ENCODE results near the gene ZNF385B.
"Not testable (repeated sequence)": the region's sequence is repeated elsewhere in the genome, so short reads cannot be mapped to it uniquely, and the experiment has no call there.

ZNF385B gene

GRCh38 chr2:179861416-179862067 lies at the start of gene ZNF385B:
Gene ZNF385B (minus strand): TSS chr2:179861612.
- no peak for DNase-seq

DNA sequence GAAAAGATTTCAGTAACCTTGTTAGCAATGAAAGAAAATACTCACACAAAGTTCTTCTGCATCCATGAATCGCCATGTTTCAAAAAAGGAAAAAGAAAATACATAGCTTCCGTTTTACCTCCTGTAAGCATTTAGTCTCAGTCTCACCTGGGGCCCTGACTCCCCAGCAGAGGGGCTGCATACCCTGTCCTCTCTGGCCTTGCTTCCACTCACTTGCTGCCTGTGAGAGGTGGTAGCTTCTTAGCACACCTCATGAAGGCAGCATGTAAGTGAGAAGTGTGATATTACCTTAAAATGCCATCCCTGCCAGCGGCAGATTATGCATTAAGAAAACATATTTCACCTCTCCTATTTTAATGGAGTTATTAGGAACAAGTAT lies 49.3 kb upstream of the ZNF385B start:
- DNase-seq, result no peak

- no peak for DNase-seq
These were observed 48.7 kb upstream of the ZNF385B start for GRCh38 chr2:179909845-179910734.

- DNase-seq, result no peak
These were observed 39.2 kb upstream of the ZNF385B start for GRCh38 chr2:179900655-179901054.

- no peak for DNase-seq
These were observed 38.3 kb upstream of the ZNF385B start for GRCh38 chr2:179899666-179900065.

DNA sequence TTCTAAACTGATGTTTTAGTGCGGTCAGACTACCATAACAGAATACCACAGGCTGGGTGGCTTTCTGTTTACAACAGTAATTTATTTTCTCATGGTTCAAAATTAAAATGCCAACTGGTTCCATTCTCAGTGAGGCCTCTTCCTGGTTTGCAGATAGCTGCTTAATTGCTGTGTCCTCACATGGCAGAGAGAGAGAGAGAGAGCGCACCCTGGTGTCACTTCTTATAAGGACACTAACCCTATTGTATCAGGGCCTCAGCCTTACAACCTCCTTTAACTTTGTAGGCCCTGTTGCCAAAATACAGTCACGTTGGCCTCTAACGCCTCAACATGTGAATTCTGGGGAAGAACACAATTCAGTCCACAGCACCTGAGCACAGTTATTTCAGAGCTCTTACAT lies 37.5 kb upstream of the ZNF385B start:
- DNase-seq, result no peak

- DNase-seq, result no peak
These were observed 32.2 kb upstream of the ZNF385B start for GRCh38 chr2:179893616-179894015.

GRCh38 chr2:179891237-179891636 lies 29.8 kb upstream of the ZNF385B start:
- DNase-seq, result no peak

- DNase-seq, result no peak
These were observed 29.3 kb upstream of the ZNF385B start for GRCh38 chr2:179890666-179891065.

- not testable (repeated sequence) for DNase-seq
These were observed 27.2 kb upstream of the ZNF385B start for GRCh38 chr2:179888642-179889041.

- DNase-seq, result no peak
These were observed 22.8 kb upstream of the ZNF385B start for GRCh38 chr2:179884193-179884592.

DNA sequence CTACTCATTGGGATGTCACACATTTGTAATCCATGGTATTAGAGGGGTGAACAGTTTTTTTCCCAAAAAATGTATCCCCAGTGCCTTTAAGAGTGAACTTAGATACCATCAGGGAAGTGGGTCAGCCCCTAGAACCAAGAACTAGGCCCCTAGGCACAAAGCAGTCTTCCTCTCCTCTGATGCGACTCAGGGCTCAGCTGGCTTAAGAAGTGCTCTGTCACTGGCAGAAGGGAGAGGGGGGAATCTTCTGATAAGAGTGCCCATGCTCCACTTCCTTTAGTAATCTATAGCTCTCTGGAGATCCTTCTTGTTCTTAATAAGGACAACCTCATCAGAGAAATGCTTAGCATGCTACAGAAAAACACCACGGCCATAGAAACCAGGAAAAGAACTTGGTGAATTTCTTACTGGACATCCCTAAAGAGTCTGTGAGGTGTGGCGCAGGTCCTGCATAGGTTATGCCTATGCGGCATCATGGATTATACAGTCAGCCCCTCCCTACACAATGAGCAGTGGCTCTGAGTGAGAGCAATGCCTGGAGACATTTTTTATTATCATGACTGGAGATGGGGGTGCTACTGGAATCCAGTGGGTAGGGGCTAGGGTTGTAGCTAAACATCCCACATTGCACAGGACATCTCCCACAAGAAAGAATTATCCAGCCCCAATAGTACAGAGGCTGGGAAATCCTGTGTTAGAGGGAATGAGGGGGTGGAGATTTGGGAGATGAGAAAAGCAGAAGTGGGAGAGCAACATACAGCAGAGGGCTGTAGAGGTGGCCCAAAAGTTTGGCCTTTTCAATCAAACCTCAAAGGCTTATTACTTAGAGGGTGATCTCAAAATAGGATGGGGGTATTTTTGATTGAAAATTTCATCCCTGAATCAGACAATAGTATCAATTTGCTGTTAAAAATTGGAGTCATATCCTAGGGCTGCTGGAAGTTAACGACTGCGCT lies 21.7 kb upstream of the ZNF385B start:
- DNase-seq, result no peak

DNA sequence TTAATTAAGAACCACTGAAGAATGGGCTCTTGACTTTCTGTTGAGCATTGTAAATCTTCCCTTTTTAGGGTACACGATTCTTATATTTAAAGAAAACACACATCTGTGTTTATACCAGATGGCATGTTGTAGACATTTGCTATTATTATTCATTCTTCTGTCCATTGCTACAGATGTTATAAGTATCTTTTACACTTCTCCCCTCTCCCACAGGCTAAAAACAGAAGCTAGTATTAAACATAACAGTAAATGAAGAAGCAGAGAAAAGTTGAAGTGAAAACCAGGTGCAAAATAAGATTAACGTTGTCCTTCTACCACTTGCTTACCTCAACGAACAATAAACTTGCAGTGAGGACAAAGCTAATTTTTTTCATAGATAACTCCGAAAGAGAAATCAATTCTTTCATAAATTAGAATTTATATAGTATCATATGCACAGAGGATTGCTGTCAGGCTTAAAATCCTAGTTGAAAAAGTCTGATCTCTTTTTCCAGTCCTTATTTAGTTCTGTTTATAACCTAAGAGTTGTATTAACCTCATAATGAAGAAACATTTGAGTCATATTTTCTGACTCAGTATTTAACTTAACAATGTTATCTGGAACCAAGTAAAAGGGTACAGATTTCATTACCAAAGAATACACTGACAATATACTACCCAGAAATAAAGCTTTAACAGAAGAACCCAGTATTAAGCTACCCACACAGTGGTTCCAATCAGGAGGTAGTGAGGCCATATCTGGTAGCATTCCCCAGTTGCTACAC lies 16.4 kb upstream of the ZNF385B start:
- no peak for DNase-seq

DNA sequence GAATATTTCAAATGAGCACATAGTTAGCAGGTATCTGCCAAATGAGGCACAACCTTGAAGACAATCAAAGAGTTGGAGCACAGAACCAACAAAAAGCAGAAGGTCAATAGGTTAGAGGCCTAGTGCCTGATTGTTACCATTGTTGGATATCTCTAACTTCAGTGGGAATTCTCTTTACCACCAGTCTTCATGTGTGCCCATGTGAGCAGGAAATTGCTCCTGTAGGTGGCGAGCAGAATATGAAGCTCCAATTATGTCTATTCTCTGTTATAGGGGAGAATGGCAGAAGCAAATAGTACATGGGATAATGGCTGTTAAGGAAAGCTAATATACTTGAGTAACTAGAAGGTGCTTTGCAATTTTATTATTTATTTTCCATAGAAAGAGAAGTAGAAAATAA lies 14.9 kb upstream of the ZNF385B start:
- no peak for DNase-seq

DNA sequence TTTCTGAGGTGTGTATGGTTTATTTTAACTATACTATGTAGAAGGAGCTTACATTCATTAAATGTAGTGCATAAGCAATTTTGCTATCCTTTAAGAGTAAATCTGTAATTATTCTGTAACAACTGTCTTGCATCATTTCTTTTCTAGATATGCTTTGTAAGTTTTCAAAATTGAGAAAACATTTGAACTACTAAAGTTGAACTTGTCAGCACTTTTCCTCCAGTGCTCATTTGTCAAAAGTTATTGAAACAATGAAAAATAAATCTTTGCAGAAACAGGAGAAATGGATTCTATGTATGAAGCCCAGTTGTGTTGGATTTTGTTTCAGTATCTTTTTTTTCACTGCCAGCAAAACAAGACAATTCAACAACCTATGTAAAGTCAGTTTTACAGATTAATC lies 14.5 kb upstream of the ZNF385B start:
- DNase-seq, result no peak

DNA sequence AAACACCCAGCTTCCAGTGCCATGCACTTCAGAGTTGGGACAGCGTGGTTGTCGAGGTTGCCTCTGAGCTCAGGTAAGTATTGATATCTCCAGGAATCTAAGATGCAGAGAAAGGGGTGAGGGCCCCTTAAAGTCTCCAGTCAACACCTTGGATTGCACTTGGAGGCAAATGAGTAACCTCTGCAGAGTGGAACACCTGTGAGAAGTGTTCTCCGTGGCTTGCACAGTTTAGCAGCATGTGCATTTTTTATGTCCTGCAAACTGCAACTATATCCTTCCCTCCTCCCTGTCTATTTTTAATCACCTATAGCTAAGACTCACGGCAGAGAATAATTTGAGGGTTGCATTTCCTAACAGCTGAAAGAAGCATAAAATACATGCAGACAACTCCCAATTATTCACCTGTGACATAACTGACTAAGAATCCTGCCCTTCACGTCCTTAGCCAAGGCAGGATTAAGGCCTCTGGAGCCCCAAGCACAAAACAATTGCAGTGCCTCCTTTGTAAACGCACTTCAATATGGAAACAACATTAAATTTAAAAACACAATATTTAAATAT lies 1.6 kb upstream of the ZNF385B start:
- no peak for DNase-seq

GRCh38 chr2:179861027-179861415 lies 391 bp downstream of the ZNF385B start:
- no peak for DNase-seq

DNA sequence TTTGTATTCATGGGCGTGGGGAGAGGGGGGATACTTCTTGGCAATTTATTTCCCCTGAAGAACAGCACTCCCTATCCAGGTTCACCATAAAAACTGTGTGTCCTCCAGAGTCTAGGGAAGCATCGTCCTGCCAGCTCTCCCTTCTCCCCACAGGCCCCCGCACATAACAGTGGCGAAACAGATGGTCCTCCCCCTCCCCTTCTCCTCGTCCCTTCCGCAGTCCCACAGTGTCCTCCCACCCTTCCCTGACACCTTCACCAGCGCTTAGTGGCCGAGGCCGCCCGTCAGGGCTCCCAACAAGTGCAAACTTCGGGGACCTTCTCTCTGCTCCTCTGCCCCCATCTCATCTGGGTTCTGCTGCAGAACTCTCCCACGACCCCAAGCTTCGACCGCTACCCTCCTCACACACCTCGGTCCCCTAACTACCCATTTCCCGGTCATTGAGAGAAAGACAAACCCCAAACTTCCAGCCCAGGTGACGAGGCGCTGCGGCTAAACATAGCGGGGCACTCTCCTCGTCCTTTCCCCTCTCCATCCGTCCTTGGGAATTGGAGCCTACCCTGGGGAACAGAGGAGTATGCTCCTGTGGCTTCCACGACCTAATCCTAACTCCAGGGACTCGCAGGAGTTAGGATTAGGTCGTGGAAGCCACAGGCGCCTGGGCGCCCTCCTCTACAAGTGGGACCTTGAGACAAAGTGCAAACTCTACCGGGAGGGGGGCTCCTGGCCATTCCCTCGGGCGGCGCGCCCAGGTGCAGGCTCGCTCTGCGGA lies 971 bp downstream of the ZNF385B start:
- DNase-seq, result no peak

GRCh38 chr2:179859523-179859922 lies 1.9 kb downstream of the ZNF385B start:
- no peak for DNase-seq

- DNase-seq, result no peak
These were observed 4.2 kb downstream of the ZNF385B start for GRCh38 chr2:179857236-179857635.

DNA sequence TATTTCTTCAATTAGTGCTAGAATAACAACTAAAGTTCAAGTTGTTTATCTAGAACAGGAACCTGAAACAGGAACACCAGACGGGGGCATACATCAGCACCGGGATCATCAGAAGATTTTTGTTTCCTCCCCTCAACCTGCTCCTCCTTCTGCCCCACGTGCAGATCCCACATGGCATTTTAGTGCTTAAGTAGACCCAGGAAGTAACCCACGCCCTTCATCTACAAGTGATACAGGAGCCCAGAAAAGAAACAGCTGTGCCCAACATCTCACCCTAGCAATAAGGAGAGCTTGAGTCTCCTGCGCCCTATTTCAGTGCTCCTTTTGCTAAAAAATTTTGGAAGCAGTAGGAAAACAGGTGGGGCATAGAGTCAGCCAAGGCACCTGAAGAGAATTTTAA lies 5.2 kb downstream of the ZNF385B start:
- no peak for DNase-seq
